Left renal pelvis (tissue), 4 donors: ENCODE data around the gene HDGFL3. TPM values are rescaled to one million over a fixed set of nuclear protein-coding genes. Genes with fewer than 3 reads are reported as not detected.
"Not testable (repeated sequence)": the region's sequence is repeated elsewhere in the genome, so short reads cannot be mapped to it uniquely, and the experiment has no call there.

Experiments used
- DNase-seq, 4 donors: peaks; one replicate each; pipeline ENCODE4 v3.0.0-alpha.2; 2013; ENCODE audit warnings: low read depth in 4 of 4, low spot score in 3 of 4
- polyA plus RNA-seq, 4 donors: library from polyadenylated mRNA; unstranded; fragments of 120-200 nt; gene quantifications; one replicate each; pipeline ENCODE4 v1.2.1, GENCODE V29; 2013; ENCODE audit not compliant: insufficient read length in 4 of 4

Gene HDGFL3
- polyA plus RNA-seq, 4 donors: 87.7 to 103 (median 94.6) TPM

DNA sequence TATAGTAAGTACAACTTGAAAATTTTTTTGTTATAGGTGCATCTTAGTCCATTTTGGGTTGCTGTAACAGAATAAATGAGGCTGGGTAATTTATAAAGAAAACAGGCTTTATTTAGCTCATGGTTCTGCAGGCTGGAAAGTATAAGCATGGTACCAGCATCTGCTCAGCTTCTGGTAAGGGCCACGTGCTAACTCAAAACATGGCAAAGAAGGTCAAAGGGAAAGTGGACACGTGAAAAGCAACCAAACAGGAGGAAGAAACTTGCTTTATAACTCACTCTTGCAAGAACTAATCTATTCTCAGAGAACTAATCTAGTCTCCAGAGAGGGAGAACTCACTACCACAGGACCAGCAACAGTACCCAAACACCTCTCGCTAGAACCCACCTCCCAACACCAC, 9.1 kb downstream of the HDGFL3 start:
- no peak for DNase-seq

DNA sequence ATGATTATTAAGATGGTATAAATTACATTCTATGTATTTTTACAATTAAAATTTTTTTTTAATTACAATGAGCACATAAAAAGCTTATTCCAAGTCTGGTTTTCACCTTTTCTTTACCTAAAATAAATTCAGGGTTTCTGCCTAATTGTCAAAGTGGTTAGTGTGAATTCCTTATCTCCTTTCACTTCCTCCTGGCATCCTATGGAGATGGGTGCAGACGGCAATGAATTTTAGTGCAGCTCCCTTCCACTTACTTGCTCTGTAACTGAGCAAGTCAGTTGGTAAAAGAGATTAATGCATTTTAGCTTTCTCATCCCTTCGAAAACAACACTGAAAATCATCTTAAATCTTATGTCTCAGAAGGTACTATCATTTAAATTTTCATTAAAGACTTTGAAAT, 13.1 kb downstream of the HDGFL3 start:
- DNase-seq: no peak

- no peak for DNase-seq
These were observed 13.9 kb downstream of the HDGFL3 start for GRCh38 chr15:83193721-83194120.

DNA sequence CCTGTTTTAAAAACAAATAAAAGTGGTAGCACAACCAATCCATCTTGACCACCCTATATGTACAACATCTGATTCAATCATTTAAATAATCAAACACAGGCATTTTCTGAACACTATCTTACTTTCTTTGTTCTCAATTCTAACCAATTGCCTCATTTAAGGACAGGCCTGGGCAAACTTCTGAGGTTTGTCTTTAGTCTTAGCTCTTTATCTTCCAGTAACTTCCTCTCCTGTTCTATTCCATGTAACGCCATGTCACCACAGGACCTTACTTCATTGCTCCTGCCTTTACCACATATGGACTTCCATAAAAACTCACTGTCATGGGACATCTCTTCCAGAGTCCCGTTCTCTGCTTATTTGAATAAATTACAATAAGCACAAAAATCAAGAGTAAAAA, 14.9 kb downstream of the HDGFL3 start:
- DNase-seq: no peak

DNA sequence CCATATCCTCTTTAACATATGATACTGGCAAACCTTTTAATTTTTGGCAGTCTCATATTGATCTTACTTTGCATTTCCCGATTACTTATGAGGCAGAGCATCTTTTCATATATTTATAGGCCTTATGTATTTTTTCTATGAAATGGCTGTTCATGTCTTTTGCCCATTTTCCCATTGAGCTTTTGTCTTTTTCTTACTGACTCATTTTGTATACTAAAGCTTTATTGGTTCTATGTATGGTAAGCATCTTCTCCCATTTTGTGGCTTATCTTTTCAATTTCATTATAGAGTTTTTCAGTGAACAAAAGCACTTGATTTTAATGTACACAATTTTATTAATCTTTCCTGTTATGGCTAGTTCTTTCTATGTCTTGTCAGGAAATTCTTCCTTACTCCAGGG, 17.2 kb downstream of the HDGFL3 start:
- no peak for DNase-seq

- no peak for DNase-seq
These were observed 22.1 kb downstream of the HDGFL3 start for GRCh38 chr15:83185561-83185960.

- DNase-seq: no peak
These were observed 28.7 kb downstream of the HDGFL3 start for GRCh38 chr15:83178869-83179325.

DNA sequence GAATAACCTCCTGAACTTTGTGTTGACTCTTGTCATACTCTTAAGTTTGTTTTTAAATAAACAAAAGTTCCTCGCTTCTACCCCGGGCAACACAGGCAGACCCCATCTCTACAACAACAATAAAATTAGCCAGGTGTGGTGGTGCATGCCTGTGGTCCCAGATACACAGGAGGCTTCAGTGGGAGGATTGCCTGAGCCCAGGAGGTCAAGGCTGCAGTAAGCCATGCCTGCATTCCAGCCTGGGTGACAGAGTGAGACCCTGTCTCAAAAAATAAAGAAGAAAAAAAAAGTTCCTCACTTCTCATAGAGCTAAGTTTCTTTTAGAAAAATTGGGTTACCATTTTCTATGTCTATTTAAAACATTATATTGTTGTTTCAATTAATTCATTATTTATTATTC, 29.2 kb downstream of the HDGFL3 start:
- no peak for DNase-seq

GRCh38 chr15:83174891-83175290, 32.7 kb downstream of the HDGFL3 start:
- no peak for DNase-seq

- DNase-seq: no peak
These were observed 37.0 kb downstream of the HDGFL3 start for GRCh38 chr15:83170474-83171165.

- not testable (repeated sequence) for DNase-seq
These were observed 38.0 kb downstream of the HDGFL3 start for GRCh38 chr15:83169576-83169975.

DNA sequence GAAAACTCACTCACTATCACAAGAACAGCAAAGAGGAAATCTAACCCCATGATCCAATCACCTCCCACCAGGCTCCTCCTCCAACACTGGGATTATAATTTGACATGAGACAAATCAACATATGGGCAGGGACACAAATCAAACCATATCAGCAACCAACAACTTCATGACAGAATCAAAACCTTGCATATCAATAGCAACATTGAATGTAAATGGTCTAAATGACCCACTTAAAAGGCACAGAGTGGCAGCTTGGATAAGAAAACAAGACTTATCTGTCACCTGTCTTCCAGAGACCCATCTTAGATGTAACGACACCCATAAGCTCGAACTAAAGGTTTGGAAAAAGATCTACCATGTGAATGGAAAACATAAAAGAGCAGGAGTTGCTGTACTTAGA, 40.8 kb downstream of the HDGFL3 start:
- no peak for DNase-seq

GRCh38 chr15:83166218-83166617, 41.4 kb downstream of the HDGFL3 start:
- peak in 1 of 4 donors; percentile 3 for DNase-seq

GRCh38 chr15:83164771-83165404, 42.7 kb downstream of the HDGFL3 start:
- DNase-seq: no peak

DNA sequence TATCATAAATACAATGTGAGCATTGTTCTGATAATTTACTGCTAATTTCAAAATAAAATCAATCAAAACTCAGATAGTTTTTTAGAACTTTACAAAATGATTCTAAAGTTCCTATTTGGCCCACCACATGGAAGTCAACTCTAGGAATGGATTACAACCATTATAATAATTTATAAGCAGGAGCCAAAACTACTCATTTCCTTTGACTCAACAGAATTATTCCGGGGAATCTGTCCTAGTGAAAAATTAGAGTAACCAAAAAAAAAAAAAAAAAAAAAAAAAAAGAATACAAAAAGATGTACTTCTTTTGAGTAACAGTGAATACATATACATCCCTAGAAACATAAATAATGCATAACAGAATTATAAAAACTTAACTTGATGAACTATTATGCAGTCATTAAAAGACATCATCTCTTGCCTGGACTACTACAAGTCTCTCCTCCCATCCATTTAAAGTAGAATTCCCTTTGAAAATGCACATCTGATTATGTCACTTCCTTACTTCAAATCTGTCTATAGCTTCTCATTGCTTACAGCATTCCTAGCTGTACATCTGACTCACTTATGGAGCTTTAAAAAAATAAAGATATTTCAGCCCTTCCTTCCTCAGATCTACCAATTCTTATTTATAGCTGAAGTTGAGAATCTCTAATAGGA, 43.4 kb downstream of the HDGFL3 start:
- DNase-seq: no peak

GRCh38 chr15:83163032-83163431, 44.6 kb downstream of the HDGFL3 start:
- DNase-seq: no peak

DNA sequence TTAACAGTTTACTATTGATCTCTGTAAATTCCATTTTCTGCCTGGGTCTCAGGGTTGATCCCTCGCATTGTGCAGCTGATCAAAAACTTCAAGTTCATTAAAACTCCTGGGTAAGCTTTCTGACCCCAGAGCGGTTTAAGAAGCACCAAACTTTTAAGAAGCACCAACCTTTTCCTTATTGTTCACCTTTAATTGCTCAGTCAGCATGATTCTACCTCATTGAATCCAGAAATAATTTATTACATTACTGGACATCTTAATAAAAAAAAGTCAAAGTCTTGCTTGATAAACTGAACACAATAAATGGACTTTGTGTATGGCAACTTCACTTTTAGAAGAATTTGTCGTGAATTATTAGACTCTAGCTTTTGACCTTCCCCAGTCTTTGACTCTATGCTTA, 46.9 kb downstream of the HDGFL3 start:
- DNase-seq: no peak

DNA sequence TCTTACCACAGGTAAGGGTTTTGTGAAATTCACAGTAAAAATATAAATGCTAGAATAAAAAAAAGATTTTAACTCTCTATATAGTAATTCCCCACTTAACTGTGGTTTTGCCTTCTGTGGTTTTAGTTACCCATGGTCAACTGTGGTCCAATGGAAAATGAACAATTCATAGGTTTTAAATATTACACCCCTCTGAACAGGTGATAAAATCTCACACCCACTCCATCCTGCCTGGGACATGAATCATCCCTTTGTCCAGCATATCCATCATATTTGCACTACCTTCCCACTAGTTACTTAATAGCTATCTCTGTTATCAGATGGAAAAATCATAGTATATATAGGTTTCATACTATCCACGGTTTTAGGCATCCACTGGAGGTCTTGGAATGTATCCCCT, 49.2 kb downstream of the HDGFL3 start:
- DNase-seq: no peak

- DNase-seq: no peak
These were observed 51.7 kb downstream of the HDGFL3 start for GRCh38 chr15:83155942-83156341.

DNA sequence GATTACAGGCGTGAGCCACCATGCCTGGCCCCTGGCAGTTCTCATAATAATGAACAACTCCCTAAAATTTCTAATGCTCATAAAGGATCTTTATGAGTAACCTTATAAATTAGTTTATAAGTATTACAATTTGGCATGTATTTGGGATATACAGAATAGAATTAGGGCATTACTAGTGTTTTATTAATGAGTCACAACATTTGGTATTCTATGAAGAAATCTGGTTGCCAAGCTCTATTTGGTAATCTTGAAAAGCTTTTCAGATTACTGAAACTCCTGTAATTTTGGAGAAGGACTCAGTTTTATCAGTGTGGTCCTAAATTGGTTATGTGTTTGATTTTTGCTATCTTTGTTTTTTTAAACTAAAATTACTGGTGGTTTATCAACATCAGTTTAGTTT, 54.3 kb downstream of the HDGFL3 start:
- no peak for DNase-seq

DNA sequence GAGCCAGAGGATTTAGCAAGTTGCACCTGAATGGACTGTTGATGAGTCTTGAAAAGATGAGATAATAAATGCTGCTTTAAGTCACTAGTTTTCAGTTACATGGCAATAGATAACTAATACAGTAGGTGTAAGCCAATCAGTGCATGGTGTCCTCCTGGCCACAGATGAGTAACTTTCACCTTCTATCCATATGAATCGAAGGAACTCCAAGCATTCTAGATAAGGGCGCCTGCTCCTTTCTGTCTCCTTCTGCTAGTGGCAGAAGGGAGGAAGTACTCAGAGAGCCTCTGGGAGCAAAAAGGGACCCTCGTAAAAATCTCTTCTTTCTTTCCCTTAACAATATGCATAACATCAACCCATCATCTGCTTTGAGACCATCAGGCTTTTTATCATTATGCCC, 62.9 kb downstream of the HDGFL3 start:
- DNase-seq: no peak

GRCh38 chr15:83142151-83142550, 65.5 kb downstream of the HDGFL3 start:
- not testable (repeated sequence) for DNase-seq
